ENCODE results near the gene ST7.

Gene ST7

GRCh38 chr7:117041822-117042221 is 88.5 kb downstream of the ST7 start:
- no peak for TF ChIP-seq CTCF (IDR thresholded peaks at IDR 0.05)
- no peak for TF ChIP-seq ZFX (IDR thresholded peaks at IDR 0.05; ENCODE audit: borderline replicate concordance)

DNA sequence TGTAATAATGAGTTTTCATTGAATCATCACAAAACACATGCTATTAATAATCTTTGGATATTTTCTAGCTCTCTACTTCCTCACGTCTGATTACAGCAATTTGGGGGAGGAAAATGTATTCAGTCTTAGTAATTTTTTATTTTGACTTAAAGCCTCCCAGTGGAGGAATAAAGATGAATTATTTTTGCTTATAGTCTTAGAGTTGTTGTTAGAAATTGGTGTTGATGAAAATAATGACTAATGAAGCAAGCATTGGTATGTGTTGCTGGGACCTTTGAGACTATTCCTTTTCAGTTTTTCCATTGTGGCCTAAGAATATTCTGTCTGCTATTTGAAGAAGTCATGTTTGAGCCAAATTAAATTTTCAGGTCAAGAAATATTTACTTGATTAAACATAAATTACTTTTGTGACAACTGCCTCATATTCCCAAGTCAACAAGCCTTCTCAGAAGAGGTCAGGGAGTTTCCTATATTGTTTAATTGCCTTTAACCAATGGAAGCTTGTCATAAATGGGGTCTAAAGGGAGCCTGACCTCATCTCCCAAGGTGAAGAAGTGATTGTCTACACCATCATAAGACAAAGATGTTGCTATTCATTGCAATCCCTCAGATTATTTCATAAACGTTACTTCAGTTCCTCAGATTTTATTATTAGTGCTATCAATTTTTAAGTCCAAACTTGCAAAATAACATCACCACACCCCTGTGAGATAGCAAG is 90.0 kb downstream of the ST7 start:
- TF ChIP-seq CTCF (IDR thresholded peaks at IDR 0.05) (no peak), ZFX (IDR thresholded peaks at IDR 0.05; ENCODE audit: borderline replicate concordance) (no peak)

More at GRCh38 chr7:117041822-117042221, 88.5 kb downstream of the ST7 start:
- H3K27ac ChIP-seq: no peak overlapping the region

DNA sequence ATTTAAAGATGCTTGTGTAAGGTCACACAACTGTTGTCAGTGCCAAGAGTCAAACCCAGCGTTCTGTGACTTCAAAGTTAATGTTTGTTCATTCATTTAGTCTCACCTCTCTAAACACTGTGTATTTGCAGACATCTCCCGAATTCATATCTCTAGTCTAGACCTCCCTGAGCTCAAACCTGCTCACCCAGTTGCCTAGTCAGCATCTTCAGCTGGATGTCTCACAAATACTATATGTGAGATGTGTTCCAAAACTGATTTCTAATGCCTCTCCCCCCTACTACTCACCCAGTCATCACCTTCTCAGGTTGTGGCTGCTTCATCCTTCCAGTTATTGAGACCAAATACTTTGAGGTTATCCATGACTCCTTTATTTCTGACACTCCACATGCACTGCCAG is 91.4 kb downstream of the ST7 start:
- TF ChIP-seq ZFX (IDR thresholded peaks at IDR 0.05; ENCODE audit: borderline replicate concordance) (no peak), CTCF (IDR thresholded peaks at IDR 0.05) (no peak)

More for the DNA sequence above, 90.0 kb downstream of the ST7 start:
- H3K27ac ChIP-seq: no peak overlapping the region

DNA sequence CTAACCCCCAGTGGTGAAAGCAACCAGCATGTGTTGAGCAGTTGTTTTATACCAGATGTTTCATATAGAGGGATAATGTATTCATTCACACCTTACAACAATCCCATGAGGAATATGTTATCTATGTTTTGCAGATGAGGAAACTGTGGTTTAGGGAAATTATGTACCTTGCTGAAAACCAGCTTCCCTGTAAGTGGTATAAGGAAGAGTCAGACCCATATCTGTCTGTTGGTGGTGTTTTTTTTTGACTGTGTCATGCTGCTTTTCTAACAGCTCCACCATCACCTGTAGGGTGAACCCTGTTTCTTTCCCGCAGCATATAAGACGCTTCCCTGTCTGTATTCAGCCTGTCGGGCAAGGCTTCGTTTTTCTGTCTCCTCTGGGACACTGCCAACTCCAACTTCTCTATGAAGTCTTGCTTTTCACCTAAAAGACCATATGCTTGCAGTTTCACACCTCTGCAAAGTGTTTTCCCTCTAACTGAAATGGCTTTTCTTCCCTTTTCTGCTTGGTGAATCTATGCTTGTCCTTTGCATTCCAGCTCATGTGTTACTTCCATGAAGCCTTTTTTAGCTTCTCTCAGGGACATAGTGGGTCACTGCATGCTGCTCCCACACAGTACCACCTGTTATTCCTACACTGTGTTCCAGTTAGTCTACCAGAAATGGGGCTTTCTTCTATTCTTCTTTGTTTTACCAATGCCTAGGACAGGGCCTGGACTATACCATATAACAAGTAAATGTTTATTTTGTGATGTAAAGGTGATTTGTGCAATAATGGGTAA is 92.8 kb downstream of the ST7 start:
- no peak overlapping the region for H3K27ac ChIP-seq
- TF ChIP-seq CTCF (IDR thresholded peaks at IDR 0.05) (no peak), ZFX (IDR thresholded peaks at IDR 0.05; ENCODE audit: borderline replicate concordance) (no peak)

More for the DNA sequence above, 91.4 kb downstream of the ST7 start:
- H3K27ac ChIP-seq: no peak overlapping the region

DNA sequence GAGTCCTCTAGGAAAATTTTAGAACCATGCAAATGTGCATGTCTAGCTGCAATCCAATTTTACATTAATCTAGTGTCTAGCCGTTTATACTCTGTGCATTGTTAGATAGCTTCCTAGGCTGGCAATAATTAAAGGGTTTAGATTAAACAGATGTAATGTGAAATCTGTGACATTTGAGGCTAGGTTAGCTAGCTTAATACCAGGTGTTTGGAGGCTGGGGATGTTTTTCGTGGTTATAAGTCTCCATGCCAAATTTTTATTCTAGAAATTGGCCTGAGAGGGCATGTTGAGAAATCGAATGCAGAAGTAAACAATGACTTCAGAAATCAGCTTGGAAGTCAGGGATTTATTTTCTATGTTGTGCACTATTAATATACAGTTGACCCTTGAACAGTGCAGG is 94.2 kb downstream of the ST7 start:
- TF ChIP-seq CTCF (IDR thresholded peaks at IDR 0.05) (no peak), ZFX (IDR thresholded peaks at IDR 0.05; ENCODE audit: borderline replicate concordance) (no peak)
- H3K27ac ChIP-seq: no peak overlapping the region

DNA sequence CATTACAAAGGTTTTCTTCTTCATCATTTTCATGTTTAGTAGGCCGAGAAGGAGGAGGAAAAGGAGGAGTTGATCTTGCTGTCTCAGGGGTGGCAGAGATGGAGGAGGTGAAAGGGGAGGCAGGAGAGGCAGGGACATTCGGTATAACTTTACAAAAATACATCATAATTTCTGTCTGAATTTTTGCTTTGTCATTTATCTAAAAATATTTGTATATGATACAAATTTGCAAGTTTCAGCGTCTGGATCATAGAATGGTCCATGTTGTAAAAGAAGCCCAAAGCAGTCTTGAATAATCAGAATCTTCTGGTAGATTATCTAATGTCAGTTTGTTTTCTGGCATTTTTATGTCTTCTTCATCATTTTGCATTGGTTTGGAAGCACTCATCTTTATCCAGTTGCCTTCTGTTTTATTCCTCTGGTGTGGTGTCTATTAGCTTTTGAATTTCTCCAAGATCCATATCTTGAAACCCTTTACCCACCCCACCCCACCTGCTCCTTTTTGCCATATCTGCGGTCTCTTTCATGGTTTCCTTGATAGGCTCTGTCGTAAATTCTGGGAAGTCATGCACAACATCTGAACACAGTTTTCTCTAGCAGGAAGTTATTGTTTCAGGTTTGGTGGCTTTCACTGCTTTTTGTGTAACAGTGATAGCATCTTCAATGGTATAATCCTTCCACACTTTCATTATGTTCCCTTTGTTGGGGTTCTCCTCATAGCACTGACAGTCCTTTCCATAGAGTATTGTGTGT is 95.0 kb downstream of the ST7 start:
- H3K27ac ChIP-seq: no peak overlapping the region
- no peak for TF ChIP-seq ZFX (IDR thresholded peaks at IDR 0.05; ENCODE audit: borderline replicate concordance)
- TF ChIP-seq CTCF (IDR thresholded peaks at IDR 0.05): no peak

All from 22Rv1 (cell line).